Endothelial cell of umbilical vein (primary cell): ENCODE measurements around the gene FOXRED2. TPM values are rescaled to one million over a fixed set of nuclear protein-coding genes. Genes with fewer than 3 reads are reported as not detected.

ENCODE experiments used
- BruUV-seq: library from RNA; stranded (reverse); fragments of 400-500 nt; replicated peaks from 2 replicates; lab custom pipeline; 2021; lab: Mats Ljungman, UMichigan
- CTCF ChIA-PET: fragments of 300-600, 350-600 bp; sonication (Branson Sonifier 250); formaldehyde crosslinking; loops from one replicate; lab custom pipeline; 2021; ENCODE audit warnings: antibody characterized with exemption, inconsistent platforms; lab: Charles Lee
- POLR2A ChIA-PET: fragments of 300-600, 350-600 bp; sonication (Branson Sonifier 250); formaldehyde crosslinking; loops from one replicate; lab custom pipeline; 2021; ENCODE audit warnings: antibody characterized with exemption, inconsistent platforms; lab: Charles Lee
- DNase-seq: peaks from one replicate; pipeline ENCODE4 v3.0.0-alpha.2; 2011; ENCODE audit warnings: low read depth, low spot score
- FAIRE-seq: peaks from 2 replicates; lab custom pipeline; 2011; peaks lifted over from hg19 to GRCh38; lab: Jason Lieb, UNC
- H2AFZ ChIP-seq: 2 replicates; pipeline ENCODE4 v1.6.0; 2012; ENCODE audit warnings: low read depth, low read length, control low read depth, inconsistent platforms
- H3K27ac ChIP-seq: 2 replicates; pipeline ENCODE4 v1.5.1; 2011; ENCODE audit warnings: low read depth, mild to moderate bottlenecking, control low read depth, low read length, moderate library complexity; ENCODE audit not compliant: insufficient read depth
- H3K27me3 ChIP-seq, 2 experiments: 2 replicates each; pipeline versions ENCODE4 v1.6.0 to v1.6.1; 2011; ENCODE audit warnings: low read length in 2 of 2, mixed read lengths in 1 of 2; ENCODE audit not compliant: control insufficient read depth in 2 of 2, insufficient read depth in 2 of 2
- H3K36me3 ChIP-seq, 2 experiments: 2 replicates in 1 of 2; 3 replicates in 1 of 2; pipeline ENCODE4 v1.5.1; 2011; ENCODE audit warnings: low read length in 2 of 2, mild to moderate bottlenecking in 1 of 2, moderate library complexity in 1 of 2; ENCODE audit not compliant: control insufficient read depth in 2 of 2, insufficient read depth in 2 of 2; ENCODE audit errors: extremely low read depth in 1 of 2
- H3K4me1 ChIP-seq: 3 replicates; pipeline ENCODE4 v1.5.1; 2011; ENCODE audit warnings: mild to moderate bottlenecking, low read length; ENCODE audit not compliant: control insufficient read depth, insufficient read depth; ENCODE audit errors: extremely low read depth
- H3K4me2 ChIP-seq: 2 replicates; pipeline ENCODE4 v1.6.1; 2011; ENCODE audit warnings: low read length, control low read depth, mixed read lengths; ENCODE audit not compliant: insufficient read depth
- H3K4me3 ChIP-seq, 3 experiments: fragments of 200-600 bp in 1 of 3; sonication (generic), shearing (Covaris generic) in 1 of 3; replicated peaks in 1 of 3; 2 replicates each; pipeline ENCODE4 v1.5.1; 2011 to 2016; ENCODE audit warnings: control low read depth in 3 of 3, low read length in 3 of 3, mild to moderate bottlenecking in 2 of 3, inconsistent platforms in 1 of 3, low read depth in 1 of 3, moderate library complexity in 1 of 3; ENCODE audit not compliant: insufficient read depth in 1 of 3
- H3K79me2 ChIP-seq: 2 replicates; pipeline ENCODE4 v1.6.0; 2012; ENCODE audit warnings: low read length, inconsistent platforms; ENCODE audit not compliant: control insufficient read depth, insufficient read depth
- H3K9ac ChIP-seq: replicated peaks from 2 replicates; pipeline ENCODE3; 2011; ENCODE audit warnings: low read length, control low read depth; ENCODE audit not compliant: insufficient read depth; ENCODE audit errors: extremely low read depth
- H3K9me1 ChIP-seq: replicated peaks from 3 replicates; pipeline ENCODE4 v1.6.0; 2011; ENCODE audit warnings: mild to moderate bottlenecking, low read length; ENCODE audit not compliant: control insufficient read depth, insufficient read depth; ENCODE audit errors: extremely low read depth
- H3K9me3 ChIP-seq: replicated peaks from 2 replicates; pipeline ENCODE4 v1.5.1; 2012; ENCODE audit warnings: low read length, inconsistent platforms; ENCODE audit not compliant: control insufficient read depth, insufficient read depth
- H4K20me1 ChIP-seq: replicated peaks from 2 replicates; pipeline ENCODE3; 2011; ENCODE audit warnings: mild to moderate bottlenecking, low read length; ENCODE audit not compliant: control insufficient read depth, insufficient read depth; ENCODE audit errors: extremely low read depth
- EZH2 ChIP-seq: IDR thresholded peaks from 2 replicates; pipeline ENCODE4 v1.6.1; 2012; ENCODE audit warnings: borderline replicate concordance, low read depth, mild to moderate bottlenecking, moderate library complexity, low read length, inconsistent platforms; ENCODE audit not compliant: severe bottlenecking
- FOS ChIP-seq: IDR thresholded peaks from 2 replicates; pipeline ENCODE4 v1.6.1; 2011; ENCODE audit warnings: mild to moderate bottlenecking, low read length, moderate library complexity, borderline replicate concordance; ENCODE audit not compliant: insufficient read depth
- GATA2 ChIP-seq: IDR thresholded peaks from 2 replicates; pipeline ENCODE4 v1.7.0; 2011; ENCODE audit warnings: low read depth, mild to moderate bottlenecking, moderate library complexity, mixed read lengths, low read length; ENCODE audit not compliant: insufficient read length, insufficient read depth
- JUN ChIP-seq: IDR thresholded peaks from 2 replicates; pipeline ENCODE4 v1.6.1; 2011; ENCODE audit warnings: borderline replicate concordance, low read depth; ENCODE audit not compliant: insufficient read length, insufficient read depth
- MYC ChIP-seq: IDR thresholded peaks from one replicate; pipeline ENCODE4 v1.6.1; 2011; ENCODE audit warnings: mild to moderate bottlenecking, low read depth, low read length
- POLR2AphosphoS5 ChIP-seq: IDR thresholded peaks from 2 replicates; pipeline ENCODE4 v1.6.1; 2012; ENCODE audit warnings: low read depth, mild to moderate bottlenecking, control low read depth, low read length, moderate library complexity; ENCODE audit not compliant: insufficient read depth
- dilution Hi-C: fragments of 300-500 bp; cut with MboI; formaldehyde crosslinking; loops from one replicate; pipeline ENCODE4 v1.15.0; 2019; ENCODE audit warnings: low sequenced_read_pairs; ENCODE audit not compliant: extremely low pct_ligation_motif_present
- intact Hi-C: fragments of 100-400 bp; cut with micrococcal nuclease; formaldehyde crosslinking; loops from one replicate; pipeline ENCODE4 v1.10.0; 2022
- polyA plus RNA-seq, 4 experiments: library from polyadenylated mRNA; depleted of rRNA in 3 of 4; stranded (reverse) in 3 of 4; unstranded in 1 of 4; fragments of >200 nt; gene quantifications; 2 replicates each; pipeline versions ENCODE4 v1.2.1 to v1.2.3, GENCODE V29; 2011 to 2012; ENCODE audit warnings: missing spikeins in 1 of 4
- total RNA-seq: library from RNA; stranded (reverse); gene quantifications from 2 replicates; pipeline ENCODE4 v1.2.3, GENCODE V29; 2021
- TF ChIP-seq, protein P1 (sequence below), 2 donors: IDR thresholded peaks; 1 replicate in 1 of 2; 2 replicates in 1 of 2; pipeline ENCODE4 v1.5.1; 2011; ENCODE audit warnings: low read length in 2 of 2, mild to moderate bottlenecking in 2 of 2, moderate library complexity in 2 of 2, control low read depth in 1 of 2, inconsistent platforms in 1 of 2, low read depth in 1 of 2; ENCODE audit not compliant: insufficient read depth in 1 of 2; ENCODE audit errors: extremely low read depth in 1 of 2
- TF ChIP-seq, protein P2 (sequence below): IDR thresholded peaks from 2 replicates; pipeline ENCODE4 v1.6.1; 2011; ENCODE audit not compliant: insufficient read depth, insufficient read length

FOXRED2 gene
- total and polyA plus RNA-seq, 2 donors (not counting 3 experiments of a cell fraction or from before 2014, with no cell fraction given): 8.4 to 20.4 TPM

DNA sequence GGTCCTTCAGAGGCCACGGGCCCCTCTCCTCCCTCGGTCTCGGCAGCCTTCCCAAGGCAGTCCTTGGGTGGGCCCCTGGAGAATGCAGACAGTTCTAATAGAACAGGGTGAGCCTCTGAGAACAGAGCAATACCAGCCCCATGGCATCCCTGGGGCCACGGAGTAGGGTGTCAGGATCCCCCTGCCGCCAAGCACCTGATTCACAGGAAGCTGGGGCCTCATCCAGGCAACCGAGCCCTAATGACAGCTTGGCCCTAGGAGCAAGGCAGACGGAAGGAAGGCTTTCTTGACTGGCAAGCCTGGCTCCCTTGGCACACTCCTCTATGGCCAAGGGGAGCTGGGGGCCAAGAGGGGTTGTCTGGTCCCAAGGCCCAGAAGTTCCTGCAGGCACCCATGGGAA, 40.6 kb downstream of the FOXRED2 start:
- H3K9me3 ChIP-seq: no peaks in the 10 kb centered on the region
- no peaks in the 10 kb centered on the region for H3K27me3 ChIP-seq
- H3K9ac ChIP-seq: peak overlapping the region; percentile 57
- ChIA-PET POLR2A (interaction anchor here (0.8 to 1.8 kb wide), 8 partner anchors 15 to 135 kb away, joined by 3 to 11 read pairs (median 4); partner anchors contain the start of gene MYH9), CTCF (interaction anchor here (0.5 to 3.4 kb wide), 5 partner anchors 78 to 127 kb away, joined by 3 to 10 read pairs (median 3); partner anchors contain the start of gene MYH9)
- FAIRE-seq (no peak), DNase-seq (no peak)
- H2AFZ ChIP-seq: no peak overlapping the region
- peaks cover 0 to 3% of the 10 kb centered on the region in 2 experiments for H3K36me3 ChIP-seq
- H4K20me1 ChIP-seq: no peaks in the 10 kb centered on the region
- no TSS peak for BruUV-seq
- dilution Hi-C loops (no loop called here), intact Hi-C loops (loop anchor here (5.0 kb wide), 1 partner anchor 99 kb away; no protein-coding TSS in a partner anchor)
- no peak overlapping the region for H3K4me3 ChIP-seq
- H3K79me2 ChIP-seq: peaks cover 5% of the 10 kb centered on the region
- H3K4me1 ChIP-seq: peaks cover 69% of the 10 kb centered on the region
- H3K4me2 ChIP-seq: no peak overlapping the region
- TF ChIP-seq MYC (no peak), FOS (no peak), EZH2 (no peak), JUN (no peak), POLR2AphosphoS5 (no peak), GATA2 (no peak)
- TF ChIP-seq, protein P1, sequence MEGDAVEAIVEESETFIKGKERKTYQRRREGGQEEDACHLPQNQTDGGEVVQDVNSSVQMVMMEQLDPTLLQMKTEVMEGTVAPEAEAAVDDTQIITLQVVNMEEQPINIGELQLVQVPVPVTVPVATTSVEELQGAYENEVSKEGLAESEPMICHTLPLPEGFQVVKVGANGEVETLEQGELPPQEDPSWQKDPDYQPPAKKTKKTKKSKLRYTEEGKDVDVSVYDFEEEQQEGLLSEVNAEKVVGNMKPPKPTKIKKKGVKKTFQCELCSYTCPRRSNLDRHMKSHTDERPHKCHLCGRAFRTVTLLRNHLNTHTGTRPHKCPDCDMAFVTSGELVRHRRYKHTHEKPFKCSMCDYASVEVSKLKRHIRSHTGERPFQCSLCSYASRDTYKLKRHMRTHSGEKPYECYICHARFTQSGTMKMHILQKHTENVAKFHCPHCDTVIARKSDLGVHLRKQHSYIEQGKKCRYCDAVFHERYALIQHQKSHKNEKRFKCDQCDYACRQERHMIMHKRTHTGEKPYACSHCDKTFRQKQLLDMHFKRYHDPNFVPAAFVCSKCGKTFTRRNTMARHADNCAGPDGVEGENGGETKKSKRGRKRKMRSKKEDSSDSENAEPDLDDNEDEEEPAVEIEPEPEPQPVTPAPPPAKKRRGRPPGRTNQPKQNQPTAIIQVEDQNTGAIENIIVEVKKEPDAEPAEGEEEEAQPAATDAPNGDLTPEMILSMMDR (IDR thresholded peaks at IDR 0.05; ENCODE audit: extremely low read depth in 1 of 2, insufficient read depth in 1 of 2, low read depth in 1 of 2, low read length in 2 of 2): no peak
- TF ChIP-seq, protein P2, sequence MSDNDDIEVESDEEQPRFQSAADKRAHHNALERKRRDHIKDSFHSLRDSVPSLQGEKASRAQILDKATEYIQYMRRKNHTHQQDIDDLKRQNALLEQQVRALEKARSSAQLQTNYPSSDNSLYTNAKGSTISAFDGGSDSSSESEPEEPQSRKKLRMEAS: no peak
- H3K27ac ChIP-seq: peak overlapping the region; percentile 91
- H3K9me1 ChIP-seq: no peaks in the 10 kb centered on the region
